HFFc6 (cell line): ENCODE data around the gene RPL35. TPM values are rescaled to one million over a fixed set of nuclear protein-coding genes. Genes with fewer than 3 reads are reported as not detected.

ENCODE experiments used
- DNase-seq: peaks from one replicate; pipeline ENCODE4 v3.0.0-alpha.2; 2018
- H3K27ac Mint-ChIP-seq: 2 replicates; pipeline ENCODE4 v1.8.0; 2020; ENCODE audit warnings: mild to moderate bottlenecking, mixed read lengths
- H3K27me3 Mint-ChIP-seq: 2 replicates; pipeline ENCODE4 v1.8.0; 2021; ENCODE audit warnings: mild to moderate bottlenecking, moderate library complexity, mixed read lengths; ENCODE audit not compliant: insufficient read depth
- H3K36me3 Mint-ChIP-seq: 2 replicates; pipeline ENCODE4 v1.8.0; 2021; ENCODE audit warnings: low read depth, mixed read lengths
- H3K4me1 Mint-ChIP-seq: 2 replicates; pipeline ENCODE4 v1.8.0; 2020; ENCODE audit warnings: low read depth, mixed read lengths
- H3K4me3 Mint-ChIP-seq: 2 replicates; pipeline ENCODE4 v1.8.0; 2020; ENCODE audit warnings: mild to moderate bottlenecking, moderate library complexity, mixed read lengths
- H3K9me3 Mint-ChIP-seq: 2 replicates; pipeline ENCODE4 v1.8.0; 2020; ENCODE audit warnings: mild to moderate bottlenecking, mixed read lengths
- total RNA-seq, 6 experiments: library from RNA; stranded (reverse); fragmentation: NEBNext Ultra II Directional; extraction: Animal tissue kit (Norgen Biotek cat#: 25700); gene quantifications; 2 replicates in 1 of 6; 3 replicates in 5 of 6; pipeline ENCODE4 v1.2.3, GENCODE V29; 2021
- TF ChIP-seq, protein P1 (sequence below): fragments of 200-600 bp; sonication (generic); IDR thresholded peaks from 2 replicates; pipeline ENCODE4 v1.5.0; 2021; ENCODE audit warnings: antibody characterized with exemption, mild to moderate bottlenecking

Gene RPL35
- total RNA-seq, 6 experiments from 2014 or later, result 1,470 to 1,706 (median 1,550) TPM

DNA sequence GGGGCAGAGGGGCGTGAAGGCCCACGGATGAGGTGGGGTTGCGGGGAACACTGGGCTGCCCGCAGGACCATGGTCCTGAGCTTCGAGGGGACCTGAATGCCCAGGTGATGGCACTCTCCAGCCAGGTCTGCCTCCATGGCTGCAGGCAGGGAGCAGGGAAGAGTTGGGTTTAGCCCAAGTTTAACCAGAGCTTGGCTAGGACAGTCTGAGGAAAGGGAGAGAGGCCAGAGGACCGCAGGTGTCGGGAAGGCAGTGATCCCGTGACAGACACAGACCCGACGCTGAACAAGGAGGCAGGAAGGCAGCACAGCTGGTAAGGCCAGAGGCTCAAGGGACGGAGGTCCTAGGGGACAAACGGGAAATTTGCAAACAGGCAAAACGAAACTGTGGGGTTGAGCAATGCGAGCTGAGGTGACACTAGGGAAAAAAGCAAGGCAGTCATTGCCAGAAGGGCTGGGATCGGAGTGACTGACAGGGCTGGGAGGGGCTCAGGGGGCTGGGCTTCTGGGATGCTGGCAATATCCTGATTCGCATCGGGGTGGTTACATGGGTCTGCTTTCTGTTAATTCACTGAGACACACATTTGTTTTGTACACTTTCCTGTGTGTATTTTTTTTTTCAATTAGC lies 25.2 kb upstream of the RPL35 start:
- TF ChIP-seq, protein P1, sequence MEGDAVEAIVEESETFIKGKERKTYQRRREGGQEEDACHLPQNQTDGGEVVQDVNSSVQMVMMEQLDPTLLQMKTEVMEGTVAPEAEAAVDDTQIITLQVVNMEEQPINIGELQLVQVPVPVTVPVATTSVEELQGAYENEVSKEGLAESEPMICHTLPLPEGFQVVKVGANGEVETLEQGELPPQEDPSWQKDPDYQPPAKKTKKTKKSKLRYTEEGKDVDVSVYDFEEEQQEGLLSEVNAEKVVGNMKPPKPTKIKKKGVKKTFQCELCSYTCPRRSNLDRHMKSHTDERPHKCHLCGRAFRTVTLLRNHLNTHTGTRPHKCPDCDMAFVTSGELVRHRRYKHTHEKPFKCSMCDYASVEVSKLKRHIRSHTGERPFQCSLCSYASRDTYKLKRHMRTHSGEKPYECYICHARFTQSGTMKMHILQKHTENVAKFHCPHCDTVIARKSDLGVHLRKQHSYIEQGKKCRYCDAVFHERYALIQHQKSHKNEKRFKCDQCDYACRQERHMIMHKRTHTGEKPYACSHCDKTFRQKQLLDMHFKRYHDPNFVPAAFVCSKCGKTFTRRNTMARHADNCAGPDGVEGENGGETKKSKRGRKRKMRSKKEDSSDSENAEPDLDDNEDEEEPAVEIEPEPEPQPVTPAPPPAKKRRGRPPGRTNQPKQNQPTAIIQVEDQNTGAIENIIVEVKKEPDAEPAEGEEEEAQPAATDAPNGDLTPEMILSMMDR, result no peak
- no peak overlapping the region for H3K27ac Mint-ChIP-seq
- peaks cover 21% of the 10 kb centered on the region for H3K36me3 Mint-ChIP-seq
- no peaks in the 10 kb centered on the region for H3K9me3 Mint-ChIP-seq
- no peak overlapping the region for H3K4me3 Mint-ChIP-seq
- no peak for DNase-seq
- no peaks in the 10 kb centered on the region; the same call in 1 of the 2 replicates for H3K27me3 Mint-ChIP-seq
- no peaks in the 10 kb centered on the region for H3K4me1 Mint-ChIP-seq

DNA sequence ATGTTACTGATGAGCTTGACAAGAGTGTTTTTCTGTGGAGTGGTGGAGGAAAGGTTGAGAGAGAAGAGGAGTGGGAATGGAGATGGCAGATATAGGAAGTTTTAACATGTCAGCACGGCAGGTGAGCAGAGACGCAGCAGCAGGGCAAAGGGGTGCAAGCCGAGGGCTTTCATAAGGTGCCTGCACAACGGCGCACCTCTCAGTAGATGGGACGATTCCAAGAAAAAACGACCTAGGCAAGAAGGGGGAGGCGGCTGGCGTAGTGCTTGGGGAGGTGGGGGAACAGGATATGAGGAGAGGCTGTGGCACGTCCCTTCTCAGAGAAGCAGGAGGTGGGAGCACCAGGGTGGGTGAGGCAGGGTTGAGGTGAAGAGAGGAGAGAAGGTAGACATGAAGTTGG lies 24.7 kb upstream of the RPL35 start:
- Mint-ChIP-seq H3K36me3 (peaks cover 21% of the 10 kb centered on the region), H3K27ac (no peak overlapping the region), H3K9me3 (no peaks in the 10 kb centered on the region), H3K4me3 (no peak overlapping the region), H3K4me1 (no peaks in the 10 kb centered on the region), H3K27me3 (no peaks in the 10 kb centered on the region; the same call in 1 of the 2 replicates)
- no peak for DNase-seq
- TF ChIP-seq, protein P1, result no peak

DNA sequence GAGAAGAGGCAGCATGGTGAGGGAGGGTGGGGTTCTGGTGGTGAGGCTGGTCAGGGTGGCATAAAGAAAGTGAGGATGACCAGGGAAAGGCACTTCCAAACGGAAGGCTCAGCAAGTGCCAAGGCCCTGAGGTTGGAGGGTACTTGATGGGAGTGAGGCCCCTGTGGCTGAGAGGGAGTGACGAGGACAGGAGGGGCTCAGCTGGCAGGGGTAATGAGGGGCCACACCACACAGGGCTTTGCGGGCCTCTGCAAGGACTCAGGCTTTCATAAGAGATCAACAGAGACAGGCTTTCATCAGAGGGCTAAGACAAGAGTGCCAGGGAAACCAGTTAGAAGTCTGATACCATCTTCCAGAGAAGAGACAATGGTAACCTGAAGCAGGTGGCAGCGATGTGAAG lies 23.8 kb upstream of the RPL35 start:
- no peak overlapping the region for H3K4me3 Mint-ChIP-seq
- no peak overlapping the region for H3K27ac Mint-ChIP-seq
- peaks cover 20% of the 10 kb centered on the region for H3K36me3 Mint-ChIP-seq
- no peaks in the 10 kb centered on the region for H3K9me3 Mint-ChIP-seq
- TF ChIP-seq, protein P1, result no peak
- DNase-seq, result no peak
- H3K4me1 Mint-ChIP-seq, result no peaks in the 10 kb centered on the region
- H3K27me3 Mint-ChIP-seq, result no peaks in the 10 kb centered on the region; the same call in 1 of the 2 replicates

DNA sequence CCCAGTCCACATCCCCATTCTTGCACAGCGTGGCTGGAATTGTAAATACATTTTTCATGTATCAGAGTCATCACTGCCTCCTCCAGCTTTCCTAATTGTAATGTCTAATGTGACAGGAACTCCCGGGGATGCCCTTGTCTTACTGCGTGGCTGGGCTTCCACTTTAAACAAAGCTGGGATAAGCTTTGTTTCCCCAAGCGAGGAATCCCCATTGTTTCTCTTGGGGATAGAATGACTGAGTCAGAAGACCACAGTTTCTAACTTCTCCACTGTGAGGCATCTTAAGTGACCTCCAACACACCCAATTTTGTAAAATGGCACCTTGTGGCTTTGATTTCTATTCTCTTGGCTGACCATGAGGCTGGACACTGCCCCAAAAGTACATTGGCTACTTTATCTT lies 22.6 kb upstream of the RPL35 start:
- TF ChIP-seq, protein P1, result no peak
- H3K27me3 Mint-ChIP-seq, result no peaks in the 10 kb centered on the region; the same call in 1 of the 2 replicates
- H3K36me3 Mint-ChIP-seq, result peaks cover 17% of the 10 kb centered on the region
- H3K4me3 Mint-ChIP-seq, result no peak overlapping the region
- no peak for DNase-seq
- no peaks in the 10 kb centered on the region for H3K9me3 Mint-ChIP-seq
- H3K4me1 Mint-ChIP-seq, result no peaks in the 10 kb centered on the region
- H3K27ac Mint-ChIP-seq, result no peak overlapping the region

DNA sequence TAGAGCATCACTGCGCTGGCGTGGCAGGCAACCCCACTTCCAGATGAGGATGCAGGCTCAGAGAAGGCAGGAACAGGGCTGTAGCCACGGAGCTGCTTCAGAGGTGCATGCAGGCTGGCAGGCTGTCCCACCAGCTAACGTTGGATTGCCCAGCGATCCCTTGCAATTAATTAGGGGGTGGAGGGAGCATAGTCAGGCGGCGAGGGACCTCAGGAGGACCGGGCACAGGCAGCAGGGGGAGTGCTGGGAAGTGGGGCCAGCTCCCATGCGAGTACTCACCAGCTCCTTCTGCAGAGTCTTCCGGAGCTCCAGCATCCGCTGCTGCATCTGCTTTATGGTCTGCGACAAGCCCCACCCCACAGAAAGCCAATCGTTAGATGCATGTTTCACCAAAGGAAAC lies 20.5 kb upstream of the RPL35 start:
- no peak for DNase-seq
- Mint-ChIP-seq H3K27ac (no peak overlapping the region), H3K9me3 (no peaks in the 10 kb centered on the region), H3K36me3 (peaks cover 25% of the 10 kb centered on the region), H3K4me1 (peaks cover 9% of the 10 kb centered on the region), H3K27me3 (no peaks in the 10 kb centered on the region; the same call in 1 of the 2 replicates), H3K4me3 (no peak overlapping the region)
- TF ChIP-seq, protein P1, result no peak
